OCI-LY1 (cell line): ENCODE data around the gene HTD2.

Experiments
- H2AFZ ChIP-seq: fragments of 200-600 bp; sonication (generic), shearing (Covaris generic); 2 replicates; pipeline ENCODE4 v1.6.0; 2014; ENCODE audit warnings: antibody characterized with exemption, mild to moderate bottlenecking, low read length
- H3F3A ChIP-seq: fragments of 200-600 bp; sonication (generic), shearing (Covaris generic); 2 replicates; pipeline ENCODE4 v1.6.0; 2014; ENCODE audit warnings: mild to moderate bottlenecking, antibody characterized with exemption, low read length, moderate library complexity; ENCODE audit not compliant: insufficient read depth
- H3K27ac ChIP-seq: fragments of 200-600 bp; sonication (generic); 2 replicates; pipeline ENCODE4 v1.5.1; 2014; ENCODE audit warnings: low read length, mixed run types, mild to moderate bottlenecking, low read depth; ENCODE audit not compliant: poor library complexity, severe bottlenecking
- H3K27me3 ChIP-seq: fragments of 200-600 bp; sonication (generic); 2 replicates; pipeline ENCODE4 v1.6.0; 2014; ENCODE audit warnings: antibody characterized with exemption, mild to moderate bottlenecking, low read length, moderate library complexity; ENCODE audit not compliant: insufficient read depth
- H3K36me3 ChIP-seq: fragments of 200-600 bp; sonication (generic); 2 replicates; pipeline ENCODE4 v1.6.1; 2014; ENCODE audit warnings: mild to moderate bottlenecking, antibody characterized with exemption, low read length, moderate library complexity, mixed read lengths; ENCODE audit not compliant: insufficient read depth
- H3K4me1 ChIP-seq: fragments of 200-600 bp; sonication (generic); 2 replicates; pipeline ENCODE4 v1.5.1; 2014; ENCODE audit warnings: mild to moderate bottlenecking, low read length, moderate library complexity; ENCODE audit not compliant: insufficient read depth, severe bottlenecking
- H3K4me2 ChIP-seq: fragments of 200-600 bp; sonication (generic), shearing (Covaris generic); 2 replicates; pipeline ENCODE4 v1.6.1; 2014; ENCODE audit warnings: low read length
- H3K4me3 ChIP-seq: fragments of 200-600 bp; sonication (generic); 2 replicates; pipeline ENCODE4 v1.5.1; 2014; ENCODE audit warnings: low read length, low read depth, mild to moderate bottlenecking, mixed read lengths; ENCODE audit not compliant: poor library complexity, severe bottlenecking
- H3K79me2 ChIP-seq: fragments of 200-600 bp; shearing (Covaris generic); 2 replicates; pipeline ENCODE4 v1.6.1; 2016; ENCODE audit warnings: mixed run types, low read length, mixed read lengths; ENCODE audit not compliant: insufficient read depth
- H3K9ac ChIP-seq: fragments of 200-600 bp; sonication (generic), shearing (Covaris generic); 2 replicates; pipeline ENCODE4 v1.6.1; 2014; ENCODE audit warnings: mild to moderate bottlenecking, low read length, mixed read lengths
- H3K9me2 ChIP-seq: fragments of 200-600 bp; sonication (generic), shearing (Covaris generic); 2 replicates; pipeline ENCODE4 v1.6.1; 2014; ENCODE audit warnings: low read depth, mild to moderate bottlenecking, low read length, mixed read lengths
- H3K9me3 ChIP-seq: fragments of 200-600 bp; shearing (Covaris generic); 2 replicates; pipeline ENCODE4 v1.6.1; 2014; ENCODE audit warnings: low read length, mixed read lengths
- H4K20me1 ChIP-seq: fragments of 200-600 bp; sonication (generic), shearing (Covaris generic); 2 replicates; pipeline ENCODE4 v1.6.0; 2016; ENCODE audit warnings: mild to moderate bottlenecking, low read length; ENCODE audit not compliant: insufficient read depth
- EZH2 ChIP-seq: fragments of 200-600 bp; sonication (generic), shearing (Covaris generic); IDR thresholded peaks from 2 replicates; pipeline ENCODE4 v1.8.0; 2017; ENCODE audit warnings: borderline replicate concordance, mixed run types, mild to moderate bottlenecking, antibody characterized with exemption, low read length, moderate library complexity, mixed read lengths
- TF ChIP-seq, protein P1 (sequence below): fragments of 200-600 bp; sonication (generic), shearing (Covaris generic); IDR thresholded peaks from 2 replicates; pipeline ENCODE4 v1.5.1; 2017; ENCODE audit warnings: mild to moderate bottlenecking, antibody characterized with exemption, low read length, moderate library complexity, mixed read lengths

HTD2 gene

DNA sequence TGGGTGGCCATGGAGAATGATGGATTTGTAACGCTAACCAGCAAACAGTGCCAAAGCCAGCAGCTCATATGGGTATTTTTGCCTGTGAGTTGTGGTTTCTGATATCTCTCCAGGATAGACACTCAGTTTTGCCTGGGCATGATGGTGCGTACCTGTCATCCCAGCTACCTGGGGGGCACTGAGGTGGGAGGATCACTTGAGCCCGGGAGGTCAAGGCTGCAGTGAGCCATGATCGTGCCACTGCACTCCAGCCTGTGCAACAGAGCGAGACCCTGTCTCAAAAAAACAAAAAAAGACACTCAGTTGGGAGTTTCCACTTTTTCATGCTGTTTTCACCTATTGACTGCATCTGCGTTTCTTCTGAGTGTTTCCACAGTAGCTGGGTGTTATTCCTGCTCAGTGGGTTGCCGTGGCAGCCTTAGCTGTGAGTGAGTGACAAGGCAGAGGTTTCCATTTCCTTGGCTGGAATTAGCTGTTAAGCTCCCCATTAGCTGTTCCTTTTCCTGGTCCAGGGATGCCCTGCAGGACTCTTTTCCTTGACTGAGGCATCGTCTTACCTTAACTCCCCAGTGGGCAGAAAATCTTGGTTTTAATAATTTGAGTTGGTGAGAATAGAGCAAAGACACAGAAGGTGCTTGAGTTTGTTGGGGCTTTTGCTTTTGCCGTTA, 14.5 kb upstream of the HTD2 start:
- H3K27ac ChIP-seq = no peak overlapping the region
- no peaks in the 10 kb centered on the region for H3K27me3 ChIP-seq
- H3K4me2 ChIP-seq = no peak overlapping the region
- no peak overlapping the region for H3K4me3 ChIP-seq
- H3K9me3 ChIP-seq = no peaks in the 10 kb centered on the region; the same call in 1 of the 2 replicates
- TF ChIP-seq, protein P1, sequence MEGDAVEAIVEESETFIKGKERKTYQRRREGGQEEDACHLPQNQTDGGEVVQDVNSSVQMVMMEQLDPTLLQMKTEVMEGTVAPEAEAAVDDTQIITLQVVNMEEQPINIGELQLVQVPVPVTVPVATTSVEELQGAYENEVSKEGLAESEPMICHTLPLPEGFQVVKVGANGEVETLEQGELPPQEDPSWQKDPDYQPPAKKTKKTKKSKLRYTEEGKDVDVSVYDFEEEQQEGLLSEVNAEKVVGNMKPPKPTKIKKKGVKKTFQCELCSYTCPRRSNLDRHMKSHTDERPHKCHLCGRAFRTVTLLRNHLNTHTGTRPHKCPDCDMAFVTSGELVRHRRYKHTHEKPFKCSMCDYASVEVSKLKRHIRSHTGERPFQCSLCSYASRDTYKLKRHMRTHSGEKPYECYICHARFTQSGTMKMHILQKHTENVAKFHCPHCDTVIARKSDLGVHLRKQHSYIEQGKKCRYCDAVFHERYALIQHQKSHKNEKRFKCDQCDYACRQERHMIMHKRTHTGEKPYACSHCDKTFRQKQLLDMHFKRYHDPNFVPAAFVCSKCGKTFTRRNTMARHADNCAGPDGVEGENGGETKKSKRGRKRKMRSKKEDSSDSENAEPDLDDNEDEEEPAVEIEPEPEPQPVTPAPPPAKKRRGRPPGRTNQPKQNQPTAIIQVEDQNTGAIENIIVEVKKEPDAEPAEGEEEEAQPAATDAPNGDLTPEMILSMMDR = no peak
- TF ChIP-seq EZH2 = no peak
- peaks cover 7% of the 10 kb centered on the region; the same call in 1 of the 2 replicates for H3K36me3 ChIP-seq
- H4K20me1 ChIP-seq = no peaks in the 10 kb centered on the region
- H3K4me1 ChIP-seq = no peaks in the 10 kb centered on the region
- no peaks in the 10 kb centered on the region for H3K9me2 ChIP-seq
- no peak overlapping the region for H3K9ac ChIP-seq
- no peaks in the 10 kb centered on the region for H3F3A ChIP-seq
- H2AFZ ChIP-seq = no peak overlapping the region
- no peaks in the 10 kb centered on the region for H3K79me2 ChIP-seq

DNA sequence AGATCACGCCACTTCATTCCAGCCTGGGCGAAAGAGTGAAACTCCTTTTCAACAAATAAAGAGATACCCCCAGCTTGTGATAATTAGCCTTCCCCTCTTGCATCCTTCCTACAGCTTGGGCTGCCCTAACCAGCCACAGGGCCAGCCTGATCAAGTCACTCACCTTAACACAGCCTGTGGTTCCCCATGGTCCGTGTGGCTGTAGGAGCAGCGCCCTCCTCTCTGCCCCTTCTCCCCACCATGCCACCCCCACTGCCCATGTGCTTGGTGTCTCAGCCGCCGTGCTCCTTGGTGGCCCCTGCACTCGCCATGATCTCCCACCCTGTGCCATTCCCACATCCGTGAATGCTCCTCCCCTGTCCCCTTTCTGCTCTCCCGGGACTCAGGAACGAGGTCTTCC, 13.5 kb upstream of the HTD2 start:
- Histone ChIP-seq H3K27ac (no peak overlapping the region), H3K79me2 (no peaks in the 10 kb centered on the region), H3K4me1 (no peaks in the 10 kb centered on the region), H3K27me3 (no peaks in the 10 kb centered on the region), H3K4me2 (no peak overlapping the region), H3K36me3 (peaks cover 7% of the 10 kb centered on the region; the same call in 1 of the 2 replicates), H3K9me3 (no peaks in the 10 kb centered on the region; the same call in 1 of the 2 replicates), H4K20me1 (no peaks in the 10 kb centered on the region), H3K9ac (no peak overlapping the region), H3F3A (no peaks in the 10 kb centered on the region), H3K9me2 (no peaks in the 10 kb centered on the region), H2AFZ (no peak overlapping the region), H3K4me3 (no peak overlapping the region)
- TF ChIP-seq EZH2 = no peak
- TF ChIP-seq, protein P1 = no peak

DNA sequence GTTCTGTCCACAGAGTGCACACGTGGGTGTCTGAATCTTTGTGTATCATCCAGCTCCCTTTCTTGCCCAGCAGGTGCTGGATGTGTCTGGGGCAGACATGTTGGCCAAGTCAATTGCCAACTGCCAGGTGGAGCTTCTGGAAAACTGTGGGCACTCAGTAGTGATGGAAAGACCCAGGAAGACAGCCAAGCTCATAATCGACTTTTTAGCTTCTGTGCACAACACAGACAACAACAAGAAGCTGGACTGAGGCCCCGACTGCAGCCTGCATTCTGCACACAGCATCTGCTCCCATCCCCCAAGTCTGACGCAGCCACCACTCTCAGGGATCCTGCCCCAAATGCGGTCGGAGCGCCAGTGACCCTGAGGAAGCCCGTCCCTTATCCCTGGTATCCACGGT, 12.8 kb upstream of the HTD2 start:
- Histone ChIP-seq H3F3A (no peaks in the 10 kb centered on the region), H2AFZ (no peak overlapping the region), H3K4me2 (no peak overlapping the region), H3K79me2 (no peaks in the 10 kb centered on the region), H3K36me3 (peaks cover 7% of the 10 kb centered on the region; the same call in 1 of the 2 replicates), H3K9me2 (no peaks in the 10 kb centered on the region), H3K9ac (no peak overlapping the region), H3K27me3 (no peaks in the 10 kb centered on the region), H3K9me3 (no peaks in the 10 kb centered on the region; the same call in 1 of the 2 replicates), H3K4me1 (no peaks in the 10 kb centered on the region), H3K27ac (no peak overlapping the region), H3K4me3 (no peak overlapping the region), H4K20me1 (no peaks in the 10 kb centered on the region)
- TF ChIP-seq EZH2 = no peak
- TF ChIP-seq, protein P1 = no peak
